ENCODE measurements around the gene PTPRR. TPM values are rescaled to one million over a fixed set of nuclear protein-coding genes. Genes with fewer than 3 reads are reported as not detected.
"Not testable (repeated sequence)": the region's sequence is repeated elsewhere in the genome, so short reads cannot be mapped to it uniquely, and the experiment has no call there.

Gene PTPRR
- total RNA-seq, 1 experiment from 2014 or later = 0.46 TPM

DNA sequence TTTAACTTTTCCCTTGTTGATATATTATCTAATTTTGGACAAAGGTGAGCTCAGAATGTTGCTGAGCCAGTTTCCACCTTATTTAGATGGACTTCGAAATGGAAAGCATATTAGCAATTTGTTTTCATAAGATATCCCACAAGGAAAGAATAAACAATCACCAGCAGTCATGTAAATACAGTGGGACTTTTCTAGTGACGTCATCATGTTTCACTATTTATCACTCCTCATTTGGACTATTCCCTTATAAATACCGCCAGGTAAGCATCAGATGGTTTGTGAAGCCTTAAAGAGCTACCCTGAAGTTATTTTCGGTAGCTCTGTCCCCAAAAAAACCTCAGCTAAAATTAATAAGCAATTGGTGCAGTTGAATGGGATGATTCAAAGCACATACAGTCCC, 110.7 kb downstream of the PTPRR start (continued):
- no peak for TF ChIP-seq GRHL2 (CRISPR knock-in tag; IDR thresholded peaks at IDR 0.05; ENCODE audit: insufficient replicate concordance, severe bottlenecking)
- TF ChIP-seq, protein P1, sequence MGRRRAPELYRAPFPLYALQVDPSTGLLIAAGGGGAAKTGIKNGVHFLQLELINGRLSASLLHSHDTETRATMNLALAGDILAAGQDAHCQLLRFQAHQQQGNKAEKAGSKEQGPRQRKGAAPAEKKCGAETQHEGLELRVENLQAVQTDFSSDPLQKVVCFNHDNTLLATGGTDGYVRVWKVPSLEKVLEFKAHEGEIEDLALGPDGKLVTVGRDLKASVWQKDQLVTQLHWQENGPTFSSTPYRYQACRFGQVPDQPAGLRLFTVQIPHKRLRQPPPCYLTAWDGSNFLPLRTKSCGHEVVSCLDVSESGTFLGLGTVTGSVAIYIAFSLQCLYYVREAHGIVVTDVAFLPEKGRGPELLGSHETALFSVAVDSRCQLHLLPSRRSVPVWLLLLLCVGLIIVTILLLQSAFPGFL (CRISPR knock-in tag; IDR thresholded peaks at IDR 0.05; ENCODE audit: borderline replicate concordance) = no peak
- TF ChIP-seq, protein P2, sequence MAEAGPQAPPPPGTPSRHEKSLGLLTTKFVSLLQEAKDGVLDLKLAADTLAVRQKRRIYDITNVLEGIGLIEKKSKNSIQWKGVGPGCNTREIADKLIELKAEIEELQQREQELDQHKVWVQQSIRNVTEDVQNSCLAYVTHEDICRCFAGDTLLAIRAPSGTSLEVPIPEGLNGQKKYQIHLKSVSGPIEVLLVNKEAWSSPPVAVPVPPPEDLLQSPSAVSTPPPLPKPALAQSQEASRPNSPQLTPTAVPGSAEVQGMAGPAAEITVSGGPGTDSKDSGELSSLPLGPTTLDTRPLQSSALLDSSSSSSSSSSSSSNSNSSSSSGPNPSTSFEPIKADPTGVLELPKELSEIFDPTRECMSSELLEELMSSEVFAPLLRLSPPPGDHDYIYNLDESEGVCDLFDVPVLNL (CRISPR knock-in tag; IDR thresholded peaks at IDR 0.05; ENCODE audit: borderline replicate concordance, low read depth) = no peak
- TF ChIP-seq, protein P3, sequence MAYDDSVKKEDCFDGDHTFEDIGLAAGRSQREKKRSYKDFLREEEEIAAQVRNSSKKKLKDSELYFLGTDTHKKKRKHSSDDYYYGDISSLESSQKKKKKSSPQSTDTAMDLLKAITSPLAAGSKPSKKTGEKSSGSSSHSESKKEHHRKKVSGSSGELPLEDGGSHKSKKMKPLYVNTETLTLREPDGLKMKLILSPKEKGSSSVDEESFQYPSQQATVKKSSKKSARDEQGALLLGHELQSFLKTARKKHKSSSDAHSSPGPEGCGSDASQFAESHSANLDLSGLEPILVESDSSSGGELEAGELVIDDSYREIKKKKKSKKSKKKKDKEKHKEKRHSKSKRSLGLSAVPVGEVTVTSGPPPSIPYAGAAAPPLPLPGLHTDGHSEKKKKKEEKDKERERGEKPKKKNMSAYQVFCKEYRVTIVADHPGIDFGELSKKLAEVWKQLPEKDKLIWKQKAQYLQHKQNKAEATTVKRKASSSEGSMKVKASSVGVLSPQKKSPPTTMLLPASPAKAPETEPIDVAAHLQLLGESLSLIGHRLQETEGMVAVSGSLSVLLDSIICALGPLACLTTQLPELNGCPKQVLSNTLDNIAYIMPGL (CRISPR knock-in tag; IDR thresholded peaks at IDR 0.05) = no peak
- no peak for TF ChIP-seq NFATC4 (CRISPR knock-in tag; IDR thresholded peaks at IDR 0.05)
- TF ChIP-seq MYBL2 (CRISPR knock-in tag; IDR thresholded peaks at IDR 0.05) = no peak
- no peak for TF ChIP-seq NR3C1 (CRISPR knock-in tag; conservative IDR thresholded peaks at IDR 0.05; ENCODE audit: low read depth)
- no peak for TF ChIP-seq ZNF416 (CRISPR knock-in tag; IDR thresholded peaks at IDR 0.05)
- TF ChIP-seq, protein P4, sequence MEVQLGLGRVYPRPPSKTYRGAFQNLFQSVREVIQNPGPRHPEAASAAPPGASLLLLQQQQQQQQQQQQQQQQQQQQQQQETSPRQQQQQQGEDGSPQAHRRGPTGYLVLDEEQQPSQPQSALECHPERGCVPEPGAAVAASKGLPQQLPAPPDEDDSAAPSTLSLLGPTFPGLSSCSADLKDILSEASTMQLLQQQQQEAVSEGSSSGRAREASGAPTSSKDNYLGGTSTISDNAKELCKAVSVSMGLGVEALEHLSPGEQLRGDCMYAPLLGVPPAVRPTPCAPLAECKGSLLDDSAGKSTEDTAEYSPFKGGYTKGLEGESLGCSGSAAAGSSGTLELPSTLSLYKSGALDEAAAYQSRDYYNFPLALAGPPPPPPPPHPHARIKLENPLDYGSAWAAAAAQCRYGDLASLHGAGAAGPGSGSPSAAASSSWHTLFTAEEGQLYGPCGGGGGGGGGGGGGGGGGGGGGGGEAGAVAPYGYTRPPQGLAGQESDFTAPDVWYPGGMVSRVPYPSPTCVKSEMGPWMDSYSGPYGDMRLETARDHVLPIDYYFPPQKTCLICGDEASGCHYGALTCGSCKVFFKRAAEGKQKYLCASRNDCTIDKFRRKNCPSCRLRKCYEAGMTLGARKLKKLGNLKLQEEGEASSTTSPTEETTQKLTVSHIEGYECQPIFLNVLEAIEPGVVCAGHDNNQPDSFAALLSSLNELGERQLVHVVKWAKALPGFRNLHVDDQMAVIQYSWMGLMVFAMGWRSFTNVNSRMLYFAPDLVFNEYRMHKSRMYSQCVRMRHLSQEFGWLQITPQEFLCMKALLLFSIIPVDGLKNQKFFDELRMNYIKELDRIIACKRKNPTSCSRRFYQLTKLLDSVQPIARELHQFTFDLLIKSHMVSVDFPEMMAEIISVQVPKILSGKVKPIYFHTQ (CRISPR knock-in tag; IDR thresholded peaks at IDR 0.05) = no peak
- TF ChIP-seq, protein P5, sequence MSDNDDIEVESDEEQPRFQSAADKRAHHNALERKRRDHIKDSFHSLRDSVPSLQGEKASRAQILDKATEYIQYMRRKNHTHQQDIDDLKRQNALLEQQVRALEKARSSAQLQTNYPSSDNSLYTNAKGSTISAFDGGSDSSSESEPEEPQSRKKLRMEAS (CRISPR knock-in tag; IDR thresholded peaks at IDR 0.05) = no peak
- no peak for TF ChIP-seq NFYB (CRISPR knock-in tag; conservative IDR thresholded peaks at IDR 0.05; ENCODE audit: low read depth)
- TF ChIP-seq FOXP1 (CRISPR knock-in tag; IDR thresholded peaks at IDR 0.05; ENCODE audit: borderline replicate concordance) = no peak

DNA sequence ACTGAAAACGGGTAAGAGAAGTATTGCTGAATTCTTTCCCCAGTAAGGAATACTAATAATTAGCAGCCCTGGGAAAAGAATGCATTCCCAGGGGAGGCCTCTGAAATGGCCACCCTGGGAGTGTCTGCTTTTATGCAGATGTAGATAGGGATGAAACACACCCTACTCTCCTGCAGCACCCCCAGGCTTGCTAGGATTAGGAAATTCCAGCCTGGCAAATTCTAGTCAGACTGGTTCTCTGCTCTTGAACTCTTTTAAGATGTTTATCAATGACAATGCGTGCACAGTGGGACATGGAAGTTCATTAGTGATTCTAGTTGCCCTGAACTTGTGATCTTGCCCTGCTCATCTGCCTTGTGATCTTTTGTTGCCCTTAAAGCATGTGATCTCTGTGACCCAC, 112.5 kb downstream of the PTPRR start:
- Mint-ChIP-seq H3K27ac (peak overlapping the region; percentile 77), H3K9me3 (peaks cover 36% of the 10 kb centered on the region), H3K36me3 (peaks cover 35% of the 10 kb centered on the region), H3K4me1 (peaks cover 60% of the 10 kb centered on the region)
- H3K27me3 Mint-ChIP-seq (ENCODE audit: low read depth); CTCF ChIA-PET; POLR2A ChIA-PET; H3K4me3 Mint-ChIP-seq; ATAC-seq: not testable (repeated sequence)
- peak; percentile 46 for DNase-seq (ENCODE audit: low spot score)
- peak; percentile 46; the same call in 1 of the 2 replicates for TF ChIP-seq CREB1 (CRISPR knock-in tag; IDR thresholded peaks at IDR 0.05)
- TF ChIP-seq, protein P6, sequence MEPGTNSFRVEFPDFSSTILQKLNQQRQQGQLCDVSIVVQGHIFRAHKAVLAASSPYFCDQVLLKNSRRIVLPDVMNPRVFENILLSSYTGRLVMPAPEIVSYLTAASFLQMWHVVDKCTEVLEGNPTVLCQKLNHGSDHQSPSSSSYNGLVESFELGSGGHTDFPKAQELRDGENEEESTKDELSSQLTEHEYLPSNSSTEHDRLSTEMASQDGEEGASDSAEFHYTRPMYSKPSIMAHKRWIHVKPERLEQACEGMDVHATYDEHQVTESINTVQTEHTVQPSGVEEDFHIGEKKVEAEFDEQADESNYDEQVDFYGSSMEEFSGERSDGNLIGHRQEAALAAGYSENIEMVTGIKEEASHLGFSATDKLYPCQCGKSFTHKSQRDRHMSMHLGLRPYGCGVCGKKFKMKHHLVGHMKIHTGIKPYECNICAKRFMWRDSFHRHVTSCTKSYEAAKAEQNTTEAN (CRISPR knock-in tag; IDR thresholded peaks at IDR 0.05) = peak; percentile 49; the same call in 1 of the 2 replicates
- TF ChIP-seq ETV6 (CRISPR knock-in tag; IDR thresholded peaks at IDR 0.05) = peak; percentile 54; the same call in 1 of the 2 replicates
- TF ChIP-seq CREM (CRISPR knock-in tag; IDR thresholded peaks at IDR 0.05) = peak; percentile 35; the same call in 1 of the 2 replicates
- TF ChIP-seq FOXK1 (CRISPR knock-in tag; IDR thresholded peaks at IDR 0.05) = peak; percentile 30; the same call in 1 of the 2 replicates
- TF ChIP-seq, protein P7, sequence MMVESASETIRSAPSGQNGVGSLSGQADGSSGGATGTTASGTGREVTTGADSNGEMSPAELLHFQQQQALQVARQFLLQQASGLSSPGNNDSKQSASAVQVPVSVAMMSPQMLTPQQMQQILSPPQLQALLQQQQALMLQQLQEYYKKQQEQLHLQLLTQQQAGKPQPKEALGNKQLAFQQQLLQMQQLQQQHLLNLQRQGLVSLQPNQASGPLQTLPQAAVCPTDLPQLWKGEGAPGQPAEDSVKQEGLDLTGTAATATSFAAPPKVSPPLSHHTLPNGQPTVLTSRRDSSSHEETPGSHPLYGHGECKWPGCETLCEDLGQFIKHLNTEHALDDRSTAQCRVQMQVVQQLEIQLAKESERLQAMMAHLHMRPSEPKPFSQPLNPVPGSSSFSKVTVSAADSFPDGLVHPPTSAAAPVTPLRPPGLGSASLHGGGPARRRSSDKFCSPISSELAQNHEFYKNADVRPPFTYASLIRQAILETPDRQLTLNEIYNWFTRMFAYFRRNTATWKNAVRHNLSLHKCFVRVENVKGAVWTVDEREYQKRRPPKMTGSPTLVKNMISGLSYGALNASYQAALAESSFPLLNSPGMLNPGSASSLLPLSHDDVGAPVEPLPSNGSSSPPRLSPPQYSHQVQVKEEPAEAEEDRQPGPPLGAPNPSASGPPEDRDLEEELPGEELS (CRISPR knock-in tag; IDR thresholded peaks at IDR 0.05) = peak; percentile 43; the same call in 1 of the 2 replicates
- TF ChIP-seq, protein P8, sequence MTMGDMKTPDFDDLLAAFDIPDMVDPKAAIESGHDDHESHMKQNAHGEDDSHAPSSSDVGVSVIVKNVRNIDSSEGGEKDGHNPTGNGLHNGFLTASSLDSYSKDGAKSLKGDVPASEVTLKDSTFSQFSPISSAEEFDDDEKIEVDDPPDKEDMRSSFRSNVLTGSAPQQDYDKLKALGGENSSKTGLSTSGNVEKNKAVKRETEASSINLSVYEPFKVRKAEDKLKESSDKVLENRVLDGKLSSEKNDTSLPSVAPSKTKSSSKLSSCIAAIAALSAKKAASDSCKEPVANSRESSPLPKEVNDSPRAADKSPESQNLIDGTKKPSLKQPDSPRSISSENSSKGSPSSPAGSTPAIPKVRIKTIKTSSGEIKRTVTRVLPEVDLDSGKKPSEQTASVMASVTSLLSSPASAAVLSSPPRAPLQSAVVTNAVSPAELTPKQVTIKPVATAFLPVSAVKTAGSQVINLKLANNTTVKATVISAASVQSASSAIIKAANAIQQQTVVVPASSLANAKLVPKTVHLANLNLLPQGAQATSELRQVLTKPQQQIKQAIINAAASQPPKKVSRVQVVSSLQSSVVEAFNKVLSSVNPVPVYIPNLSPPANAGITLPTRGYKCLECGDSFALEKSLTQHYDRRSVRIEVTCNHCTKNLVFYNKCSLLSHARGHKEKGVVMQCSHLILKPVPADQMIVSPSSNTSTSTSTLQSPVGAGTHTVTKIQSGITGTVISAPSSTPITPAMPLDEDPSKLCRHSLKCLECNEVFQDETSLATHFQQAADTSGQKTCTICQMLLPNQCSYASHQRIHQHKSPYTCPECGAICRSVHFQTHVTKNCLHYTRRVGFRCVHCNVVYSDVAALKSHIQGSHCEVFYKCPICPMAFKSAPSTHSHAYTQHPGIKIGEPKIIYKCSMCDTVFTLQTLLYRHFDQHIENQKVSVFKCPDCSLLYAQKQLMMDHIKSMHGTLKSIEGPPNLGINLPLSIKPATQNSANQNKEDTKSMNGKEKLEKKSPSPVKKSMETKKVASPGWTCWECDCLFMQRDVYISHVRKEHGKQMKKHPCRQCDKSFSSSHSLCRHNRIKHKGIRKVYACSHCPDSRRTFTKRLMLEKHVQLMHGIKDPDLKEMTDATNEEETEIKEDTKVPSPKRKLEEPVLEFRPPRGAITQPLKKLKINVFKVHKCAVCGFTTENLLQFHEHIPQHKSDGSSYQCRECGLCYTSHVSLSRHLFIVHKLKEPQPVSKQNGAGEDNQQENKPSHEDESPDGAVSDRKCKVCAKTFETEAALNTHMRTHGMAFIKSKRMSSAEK (CRISPR knock-in tag; IDR thresholded peaks at IDR 0.05; ENCODE audit: borderline replicate concordance) = peak; percentile 18; the same call in 1 of the 2 replicates
- TF ChIP-seq SMAD3 (CRISPR knock-in tag; IDR thresholded peaks at IDR 0.05; ENCODE audit: borderline replicate concordance) = 0 out of 2 replicates have a peak, but pooled peaks have one; percentile 17
- TF ChIP-seq TEAD1 (CRISPR knock-in tag; IDR thresholded peaks at IDR 0.05) = peak; percentile 91

Data from WTC11 (cell line).